GM19452 (cell line): ENCODE results near the gene CTBS.

Experiments used
- ATAC-seq: cut with Tn5 transposase; IDR thresholded peaks from one replicate; pipeline ENCODE4 v1.9.1; 2021; ENCODE audit not compliant: unreplicated experiment

The CTBS gene

GRCh38 chr1:84506729-84507453, 67.3 kb downstream of the CTBS start:
- ATAC-seq, result no peak

DNA sequence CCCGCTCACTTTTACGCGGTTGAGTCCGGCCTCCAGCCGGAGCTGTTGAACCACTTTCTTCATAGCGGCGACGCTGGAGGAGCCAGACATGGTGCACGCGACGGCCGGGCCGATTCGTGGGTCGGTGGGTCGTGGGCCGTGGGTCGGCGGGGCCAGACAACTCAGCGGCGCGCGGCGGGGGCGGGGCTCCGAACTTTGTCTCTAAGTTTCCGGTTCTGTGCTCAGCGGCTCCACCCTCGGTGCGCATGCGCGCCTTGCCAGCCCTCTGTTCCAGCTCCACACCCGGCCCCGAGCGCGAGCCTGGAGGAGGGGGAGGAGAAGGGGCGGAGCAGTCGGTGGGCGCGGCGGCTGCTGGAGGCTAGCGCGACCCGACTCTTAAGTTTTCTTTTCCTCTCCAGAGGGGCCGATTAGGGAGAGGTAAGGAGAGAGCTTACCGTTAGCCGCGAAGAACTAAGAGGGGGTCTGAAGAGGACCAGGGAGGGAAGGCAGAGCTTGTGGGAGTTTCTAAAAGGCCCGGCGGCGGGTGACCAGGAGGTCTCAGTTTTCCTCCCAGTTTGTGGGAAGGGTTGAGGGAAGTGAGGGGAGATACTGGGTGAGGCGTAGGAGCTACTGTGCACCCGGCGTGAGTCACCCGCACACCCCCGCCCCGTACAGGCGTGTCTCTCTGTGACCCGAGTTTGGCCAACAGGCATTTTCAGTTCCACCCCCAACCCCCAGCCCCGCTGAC, 68.1 kb downstream of the CTBS start, which contains the start of the genes GNG5 and SPATA1:
GNG5 (minus strand) TSS at position 580 of the 727 bp plus-strand sequence; CDS start at position 90, 490 bp downstream.
SPATA1 (plus strand) TSS at position 385 of the 727 bp plus-strand sequence. CDS start 9,974 bp downstream, outside the sequence.
- ATAC-seq, result peak; percentile 82

GRCh38 chr1:84505493-84506001, 68.7 kb downstream of the CTBS start:
- ATAC-seq, result peak; percentile 31

DNA sequence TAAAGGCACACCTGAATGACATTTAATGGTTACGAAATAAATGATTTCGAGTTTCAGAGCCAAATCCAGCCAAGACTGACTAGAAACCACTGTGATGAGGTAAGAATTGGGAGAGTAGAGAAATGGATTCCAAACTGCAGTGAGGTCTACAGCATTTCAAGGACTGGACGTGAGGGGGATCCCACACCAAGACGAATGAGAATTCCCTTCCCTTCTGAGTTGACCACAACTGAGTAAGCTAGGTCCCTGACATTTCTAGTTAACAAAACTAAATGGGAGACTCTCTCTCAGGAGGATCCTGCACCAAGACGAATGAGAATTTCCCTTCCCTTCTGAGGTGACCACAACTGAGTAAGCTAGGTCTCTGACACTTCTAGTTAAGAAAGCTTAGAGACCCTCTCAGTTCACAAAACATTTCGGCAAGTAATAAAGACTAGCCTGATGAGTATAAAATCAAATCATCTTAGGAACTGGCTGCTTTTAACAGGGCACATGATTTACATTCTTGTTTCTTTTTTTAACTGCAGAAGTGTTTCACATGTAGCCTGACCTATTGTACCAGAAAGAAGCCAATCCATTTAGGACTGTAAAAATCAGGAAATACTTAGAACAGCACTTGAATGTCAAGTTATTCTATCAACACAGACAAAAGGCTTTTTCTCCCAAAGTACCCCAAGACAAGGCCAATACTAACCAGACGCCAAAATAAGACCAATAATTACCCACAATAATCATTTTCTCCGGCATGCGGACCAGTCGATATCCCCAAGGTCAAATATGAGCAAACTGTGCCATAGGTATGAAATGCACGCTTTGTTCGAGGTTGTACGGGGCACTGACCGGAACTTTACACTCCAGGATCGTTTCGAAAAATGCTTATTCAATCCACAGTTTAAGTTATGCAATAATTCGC, 69.4 kb downstream of the CTBS start:
- ATAC-seq, result no peak

- ATAC-seq, result no peak
Measured at GRCh38 chr1:84502927-84503326, 71.3 kb downstream of the CTBS start.
